ENCODE measurements around the gene TYW5.

TYW5 gene

GRCh38 chr2:199977984-199978415, 22.7 kb upstream of the TYW5 start:
- H3K27ac ChIP-seq: no peak overlapping the region
- DNase-seq (ENCODE audit: low spot score): no peak
- H3K4me3 ChIP-seq: no peak overlapping the region
- TF ChIP-seq CTCF (IDR thresholded peaks at IDR 0.05): no peak

- no peak overlapping the region for H3K4me3 ChIP-seq
- no peak for DNase-seq (ENCODE audit: low spot score)
- H3K27ac ChIP-seq: no peak overlapping the region
- no peak for TF ChIP-seq CTCF (IDR thresholded peaks at IDR 0.05)
Measured at GRCh38 chr2:199975273-199975895, 20.1 kb upstream of the TYW5 start.

- H3K4me3 ChIP-seq: no peak overlapping the region
- DNase-seq (ENCODE audit: low spot score): no peak
- TF ChIP-seq CTCF (IDR thresholded peaks at IDR 0.05): no peak
- H3K27ac ChIP-seq: no peak overlapping the region
Measured at GRCh38 chr2:199973703-199974102, 18.4 kb upstream of the TYW5 start.

- no peak for TF ChIP-seq CTCF (IDR thresholded peaks at IDR 0.05)
- Histone ChIP-seq H3K4me3 (no peak overlapping the region), H3K27ac (no peak overlapping the region)
- no peak for DNase-seq (ENCODE audit: low spot score)
Measured at GRCh38 chr2:199972088-199972626, 16.9 kb upstream of the TYW5 start.

GRCh38 chr2:199968126-199968525, 12.8 kb upstream of the TYW5 start:
- H3K27ac ChIP-seq: no peak overlapping the region
- H3K4me3 ChIP-seq: no peak overlapping the region
- no peak for DNase-seq (ENCODE audit: low spot score)
- TF ChIP-seq CTCF (IDR thresholded peaks at IDR 0.05): no peak

GRCh38 chr2:199966976-199967375, 11.7 kb upstream of the TYW5 start:
- no peak for DNase-seq (ENCODE audit: low spot score)
- no peak overlapping the region for H3K27ac ChIP-seq
- H3K4me3 ChIP-seq: no peak overlapping the region
- no peak for TF ChIP-seq CTCF (IDR thresholded peaks at IDR 0.05)

- H3K4me3 ChIP-seq: no peak overlapping the region
- TF ChIP-seq CTCF (IDR thresholded peaks at IDR 0.05): no peak
- no peak overlapping the region for H3K27ac ChIP-seq
- no peak for DNase-seq (ENCODE audit: low spot score)
Measured at GRCh38 chr2:199966405-199966804, 11.1 kb upstream of the TYW5 start.
